ENCODE results near the gene CARS1.

Gene CARS1

GRCh38 chr11:3058753-3059664 lies 1.8 kb upstream of the CARS1 start:
- no peak for DNase-seq

DNA sequence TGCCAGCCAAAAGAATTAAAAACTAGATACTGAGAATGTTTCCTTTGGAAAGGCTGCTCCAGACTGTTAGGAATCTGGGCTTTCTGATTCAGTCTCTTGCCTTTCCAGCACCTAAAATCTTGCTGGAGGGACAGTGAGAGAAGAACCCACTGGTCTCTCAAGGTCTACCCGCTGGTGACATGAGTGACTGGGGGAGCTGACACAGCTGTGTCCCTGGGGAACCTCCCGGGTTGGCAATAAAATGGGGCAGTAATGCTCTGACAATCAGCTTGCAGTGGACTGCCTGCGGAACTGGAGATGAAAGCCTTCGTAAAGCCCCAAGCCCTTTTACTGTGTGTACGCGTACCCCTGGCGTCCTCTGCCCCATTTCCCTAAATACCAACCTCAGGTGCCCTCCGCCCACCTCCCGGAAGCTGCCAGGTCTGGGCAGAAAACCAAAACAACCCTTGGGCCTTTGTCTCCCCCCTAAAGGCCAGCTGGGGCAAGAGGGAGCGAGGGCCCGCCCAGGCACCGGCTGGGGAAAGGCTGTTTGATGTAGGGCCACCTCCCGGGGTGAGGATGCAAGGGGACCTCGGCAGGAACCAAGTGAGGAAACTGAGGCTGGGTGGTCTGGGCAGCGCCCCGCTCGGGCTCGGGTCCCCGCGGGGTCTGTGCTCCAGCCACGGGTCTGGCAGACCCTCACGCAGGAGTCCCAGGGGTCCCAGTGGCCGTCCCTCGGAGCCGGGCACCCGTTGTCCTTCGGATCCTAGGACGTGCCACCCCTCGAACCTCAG lies 741 bp downstream of the CARS1 start:
- DNase-seq: peak; percentile 25

DNA sequence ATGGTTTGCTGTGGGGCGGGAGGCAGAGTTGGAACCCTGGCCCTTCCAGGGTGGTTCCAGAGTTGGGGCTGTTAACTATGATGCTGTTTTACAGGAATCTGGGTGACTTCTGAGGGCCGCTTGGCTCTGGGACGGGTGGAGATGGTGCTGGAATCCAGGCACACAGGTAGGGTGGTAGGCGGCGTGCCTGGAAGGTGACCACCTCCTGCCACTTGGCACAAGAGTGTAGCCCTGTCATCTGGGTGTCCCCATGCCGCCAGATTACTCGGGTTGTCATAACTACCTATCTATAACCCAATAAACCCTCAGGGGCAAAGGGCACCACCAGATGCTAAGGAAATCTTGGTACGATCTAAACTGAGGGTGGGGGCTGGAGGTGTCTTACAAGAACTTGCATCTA lies 1.3 kb downstream of the CARS1 start:
- no peak for DNase-seq

DNA sequence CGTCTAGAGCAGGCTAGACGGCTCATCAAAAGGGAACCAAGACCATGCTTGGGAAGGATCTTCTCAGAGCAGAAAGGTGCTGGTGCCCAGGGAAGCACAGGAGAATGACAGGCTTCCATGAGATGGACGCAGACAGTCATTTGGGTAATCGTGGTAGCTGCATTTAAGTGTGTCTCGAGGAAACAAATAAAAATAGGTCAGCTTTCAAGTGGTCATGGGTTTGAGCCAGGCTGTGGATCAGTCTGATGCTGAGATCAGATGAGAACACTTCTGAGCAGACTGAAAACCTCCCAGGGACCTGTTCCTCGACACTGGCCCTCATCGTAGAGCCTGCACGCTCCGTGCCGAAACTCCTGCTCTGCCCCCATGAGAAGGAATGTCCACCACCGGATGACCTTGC lies 4.7 kb downstream of the CARS1 start:
- DNase-seq: no peak

DNA sequence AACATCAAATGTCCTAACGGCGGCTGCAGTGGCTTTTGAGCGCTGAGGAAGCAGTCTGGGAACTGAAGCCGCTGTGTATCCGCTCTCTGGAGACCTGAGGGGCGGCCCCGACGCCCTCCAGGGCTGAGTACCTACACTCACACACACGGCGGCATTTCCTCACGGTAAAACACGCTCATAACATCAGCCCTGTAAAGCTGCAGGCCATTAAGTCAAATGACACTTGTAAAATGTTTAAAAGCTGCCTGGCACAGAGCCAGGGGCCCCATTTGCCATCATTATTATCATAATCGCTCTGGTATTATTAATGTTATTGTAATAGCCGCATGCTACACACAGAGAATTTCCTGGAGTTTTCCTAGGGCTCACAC lies 5.1 kb downstream of the CARS1 start:
- DNase-seq: no peak

- no peak for DNase-seq
Measured at GRCh38 chr11:3051196-3052108, 5.8 kb downstream of the CARS1 start.

- DNase-seq: no peak
Measured at GRCh38 chr11:3050386-3051195, 6.6 kb downstream of the CARS1 start.

- peak; percentile 89 for DNase-seq
Measured at GRCh38 chr11:3049430-3050243, 7.6 kb downstream of the CARS1 start.

- no peak for DNase-seq
Measured at GRCh38 chr11:3047637-3048036, 9.6 kb downstream of the CARS1 start.

- DNase-seq: no peak
Measured at GRCh38 chr11:3046641-3047040, 10.6 kb downstream of the CARS1 start.

DNA sequence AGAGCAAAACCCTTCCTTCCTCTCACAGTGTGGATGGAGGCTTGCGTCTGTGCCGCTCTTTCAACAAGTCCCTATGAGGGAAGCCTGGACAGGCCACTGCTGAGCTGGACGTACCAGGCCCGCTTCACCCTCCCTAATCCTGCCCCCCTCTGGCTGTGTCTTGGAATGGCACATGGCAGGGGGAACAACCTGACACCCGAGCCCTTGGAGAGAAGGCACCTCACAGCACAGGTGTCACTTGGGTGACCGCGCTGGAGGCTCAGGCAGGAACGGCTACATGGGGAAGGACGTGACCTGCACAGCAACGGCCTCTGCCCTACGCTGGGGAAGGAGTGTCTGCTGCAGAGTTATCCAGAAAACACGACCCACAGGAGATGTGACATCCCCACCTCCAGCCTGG lies 11.0 kb downstream of the CARS1 start:
- DNase-seq: no peak

- DNase-seq: no peak
Measured at GRCh38 chr11:3044915-3045314, 12.3 kb downstream of the CARS1 start.

GRCh38 chr11:3044004-3044403 lies 13.2 kb downstream of the CARS1 start:
- DNase-seq: no peak

DNA sequence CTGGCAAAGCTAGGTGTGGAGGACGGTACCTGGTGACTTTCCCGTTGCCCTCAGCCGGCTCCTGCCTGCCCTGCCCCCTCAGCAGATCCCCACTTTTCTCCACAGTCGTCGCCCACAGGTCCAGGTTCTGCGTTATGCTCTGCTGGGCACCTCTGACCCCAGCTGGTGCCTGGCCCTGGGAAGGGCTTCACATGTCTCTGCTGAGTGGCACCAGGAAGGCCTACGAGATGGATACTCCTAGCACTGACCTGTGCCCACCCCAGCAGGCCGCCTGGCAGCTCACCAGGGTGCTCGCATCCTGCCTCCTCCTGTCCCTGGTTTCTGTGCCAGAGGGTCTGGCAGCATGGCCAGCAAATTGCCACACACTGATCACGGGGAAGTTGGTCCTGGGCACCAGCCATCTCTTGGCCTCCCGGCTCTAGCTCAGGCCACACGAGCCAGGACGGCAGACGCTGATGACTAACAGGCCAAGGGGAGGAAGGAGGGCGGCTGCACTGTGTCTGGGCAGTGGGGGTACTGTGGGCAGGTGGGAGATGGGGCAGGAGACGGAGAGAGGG lies 13.8 kb downstream of the CARS1 start:
- no peak for DNase-seq

- DNase-seq: no peak
Measured at GRCh38 chr11:3042496-3043314, 14.5 kb downstream of the CARS1 start.

DNA sequence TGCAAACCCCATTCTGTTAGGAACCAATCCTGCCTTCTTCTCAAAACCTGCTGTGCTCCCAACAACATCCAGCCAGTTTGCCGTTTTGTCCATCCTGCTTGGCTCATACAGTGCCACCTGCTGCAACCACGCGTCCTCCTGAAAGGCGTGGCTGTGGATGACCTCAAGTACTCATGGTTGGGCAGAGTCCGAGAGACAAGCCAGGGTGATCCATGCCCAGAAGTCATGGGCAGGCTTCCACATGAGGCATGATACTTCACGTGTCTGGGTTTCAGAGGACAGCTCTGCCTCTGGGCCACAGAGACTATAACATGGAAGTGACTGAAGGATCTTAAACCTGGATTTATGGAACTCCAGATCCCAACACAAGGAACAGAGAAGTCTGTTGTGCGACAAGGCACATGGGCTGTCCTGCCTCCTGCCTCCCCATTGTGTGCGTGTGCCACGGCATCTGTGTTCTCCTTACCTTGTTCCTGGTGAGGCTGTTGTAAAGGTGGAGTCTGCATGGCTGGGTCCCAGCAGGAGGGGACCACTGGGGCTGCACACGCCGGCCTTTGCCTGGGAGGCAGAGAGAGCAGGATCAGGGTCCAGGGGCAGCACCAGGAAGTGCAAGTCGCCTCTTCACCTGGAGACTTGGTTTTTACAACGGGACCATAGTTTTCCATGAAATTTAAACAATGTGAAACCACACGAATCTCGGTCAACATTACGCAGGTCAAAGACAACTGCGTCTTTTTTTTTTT lies 15.4 kb downstream of the CARS1 start:
- DNase-seq: no peak

DNA sequence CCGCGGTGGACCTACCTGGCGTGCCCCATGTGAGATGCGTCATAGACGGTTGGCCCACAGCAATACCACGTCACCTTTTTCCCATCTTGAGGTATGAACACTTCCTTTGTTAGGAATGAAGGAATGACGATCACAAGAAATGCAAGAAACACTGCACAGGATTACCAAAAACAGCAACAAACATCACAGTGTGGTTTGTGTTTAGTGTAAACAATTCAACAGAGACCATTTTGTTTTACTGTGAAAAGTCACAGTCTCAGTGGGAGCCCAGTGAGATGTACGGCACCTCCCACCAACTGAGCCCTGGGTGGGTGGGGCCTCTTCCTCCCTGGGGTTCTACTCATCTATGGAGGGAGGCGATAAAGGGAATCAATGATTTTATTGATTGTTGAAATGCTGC lies 16.3 kb downstream of the CARS1 start:
- DNase-seq: no peak

- no peak for DNase-seq
Measured at GRCh38 chr11:3037945-3038271, 19.3 kb downstream of the CARS1 start.
